RWPE1 (cell line): Measurements from ENCODE around the gene FRMD4A.

Source experiments
- CTCF ChIA-PET: fragments of 350-600 bp; sonication (Branson Sonifier 250); formaldehyde crosslinking; extraction: SDS; loops from one replicate; lab custom pipeline; 2021; lab: Yijun Ruan, JAX
- POLR2A ChIA-PET: fragments of 400-600 bp; formaldehyde crosslinking; extraction: SDS; loops from one replicate; lab custom pipeline; 2020; ENCODE audit warnings: antibody characterized with exemption; ENCODE audit not compliant: low non-redundant PET; lab: Yijun Ruan, JAX
- DNase-seq: peaks from one replicate; pipeline ENCODE4 v3.0.0; 2012; ENCODE audit warnings: low spot score
- H3K27ac ChIP-seq: fragments of 450-650 bp; 2 replicates; pipeline ENCODE4 v1.5.1; 2017
- TF ChIP-seq, protein P1 (sequence below): fragments of 450-650 bp; conservative IDR thresholded peaks from 2 replicates; pipeline ENCODE4 v1.5.1; 2017; ENCODE audit warnings: low read depth, mild to moderate bottlenecking

The FRMD4A gene

DNA sequence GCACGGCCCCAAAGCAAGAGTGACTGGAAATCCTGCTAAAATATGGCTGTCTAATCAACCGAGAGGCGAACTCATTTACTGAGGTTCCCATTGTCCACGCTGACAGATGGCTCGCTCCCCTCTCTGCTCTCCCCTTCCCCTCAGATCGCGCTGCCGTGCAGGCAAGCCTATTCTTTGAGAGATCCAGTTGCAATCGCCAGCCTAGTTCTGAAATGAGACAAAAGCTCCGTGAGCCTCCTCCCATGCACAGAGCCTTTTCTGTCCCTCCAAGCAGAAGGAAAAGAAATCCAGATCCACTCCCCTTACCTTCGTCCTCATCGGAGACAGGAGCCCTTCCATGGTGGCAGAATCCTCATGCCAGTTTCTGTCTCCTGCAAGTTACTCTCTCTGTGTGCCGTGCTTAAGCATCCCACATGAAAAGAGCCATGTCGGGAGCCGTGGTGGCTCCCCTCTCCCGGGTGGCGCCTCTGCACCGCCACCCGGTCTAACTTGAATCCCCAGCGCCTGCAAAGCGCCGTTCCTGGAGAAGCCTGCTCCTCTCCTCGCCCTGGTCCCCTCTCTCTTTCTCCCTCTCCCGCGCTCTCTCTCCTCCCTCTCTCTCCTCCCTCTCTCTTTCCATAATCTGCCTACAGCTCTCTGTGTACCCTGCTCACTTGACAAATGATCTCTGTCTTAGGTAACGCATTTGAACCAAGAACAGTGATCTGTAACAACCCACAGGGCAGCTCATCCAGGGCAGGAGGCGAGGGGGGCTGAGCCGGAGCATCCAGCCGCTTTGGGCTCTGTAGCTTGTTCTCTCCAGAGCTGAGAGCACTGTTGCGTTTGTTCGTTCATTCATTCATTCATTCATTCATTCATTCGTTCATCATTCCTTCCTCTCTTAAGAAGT lies 156.8 kb downstream of the FRMD4A start:
- POLR2A ChIA-PET: no interaction called here
- no peak for DNase-seq
- no peak overlapping the region for H3K27ac ChIP-seq
- TF ChIP-seq, protein P1, sequence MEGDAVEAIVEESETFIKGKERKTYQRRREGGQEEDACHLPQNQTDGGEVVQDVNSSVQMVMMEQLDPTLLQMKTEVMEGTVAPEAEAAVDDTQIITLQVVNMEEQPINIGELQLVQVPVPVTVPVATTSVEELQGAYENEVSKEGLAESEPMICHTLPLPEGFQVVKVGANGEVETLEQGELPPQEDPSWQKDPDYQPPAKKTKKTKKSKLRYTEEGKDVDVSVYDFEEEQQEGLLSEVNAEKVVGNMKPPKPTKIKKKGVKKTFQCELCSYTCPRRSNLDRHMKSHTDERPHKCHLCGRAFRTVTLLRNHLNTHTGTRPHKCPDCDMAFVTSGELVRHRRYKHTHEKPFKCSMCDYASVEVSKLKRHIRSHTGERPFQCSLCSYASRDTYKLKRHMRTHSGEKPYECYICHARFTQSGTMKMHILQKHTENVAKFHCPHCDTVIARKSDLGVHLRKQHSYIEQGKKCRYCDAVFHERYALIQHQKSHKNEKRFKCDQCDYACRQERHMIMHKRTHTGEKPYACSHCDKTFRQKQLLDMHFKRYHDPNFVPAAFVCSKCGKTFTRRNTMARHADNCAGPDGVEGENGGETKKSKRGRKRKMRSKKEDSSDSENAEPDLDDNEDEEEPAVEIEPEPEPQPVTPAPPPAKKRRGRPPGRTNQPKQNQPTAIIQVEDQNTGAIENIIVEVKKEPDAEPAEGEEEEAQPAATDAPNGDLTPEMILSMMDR: no peak
- CTCF ChIA-PET: interaction anchor here (0.6 kb wide), 1 partner anchor 336 kb away, joined by 3 read pairs; no protein-coding TSS in a partner anchor

DNA sequence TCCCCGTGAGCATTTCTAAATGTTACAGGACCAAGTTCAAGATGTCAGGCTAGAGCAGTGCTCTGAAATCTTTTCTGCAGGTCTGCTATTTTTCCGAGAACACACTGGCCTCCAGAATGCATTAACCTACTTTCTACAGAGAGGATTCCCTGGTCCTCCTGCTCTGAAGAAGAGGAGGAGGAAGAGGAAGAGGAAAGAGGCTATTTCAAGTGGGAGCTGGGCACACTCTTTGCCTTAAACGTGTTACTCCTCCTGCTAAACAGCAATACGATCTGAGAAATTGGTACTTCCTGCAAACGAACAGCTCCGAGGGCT lies 157.4 kb downstream of the FRMD4A start:
- ChIA-PET CTCF (no interaction called here), POLR2A (no interaction called here)
- TF ChIP-seq, protein P1: no peak
- DNase-seq: no peak
- no peak overlapping the region for H3K27ac ChIP-seq

DNA sequence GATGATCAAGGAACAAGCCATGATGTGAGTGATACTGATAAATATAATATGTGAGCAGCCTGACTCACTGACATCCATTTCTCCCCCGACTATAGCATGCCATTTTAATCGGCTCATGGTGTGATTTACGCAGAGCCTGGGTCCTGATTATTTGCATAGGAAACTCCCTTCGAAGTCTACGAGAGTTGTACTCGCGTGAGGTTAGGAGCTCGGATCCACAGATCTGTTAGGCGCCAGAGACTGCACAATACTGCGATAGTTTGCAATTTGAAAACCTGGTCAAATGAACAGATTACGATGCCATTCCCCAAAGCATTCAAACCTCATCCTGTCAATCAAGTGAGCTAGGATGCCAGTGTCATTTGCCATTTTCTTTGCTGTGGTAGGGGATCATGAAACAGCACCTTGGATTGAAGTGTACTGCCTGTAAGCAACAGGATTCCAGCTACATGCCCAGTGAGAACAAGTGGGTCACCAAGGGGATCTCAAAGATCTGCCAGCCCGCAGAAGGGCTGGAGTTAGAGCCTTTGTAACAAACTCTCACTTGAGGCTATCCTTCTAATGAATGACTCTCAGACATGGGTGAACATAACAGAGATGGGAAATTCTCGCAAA lies 158.3 kb downstream of the FRMD4A start:
- H3K27ac ChIP-seq: no peak overlapping the region
- TF ChIP-seq, protein P1: no peak
- no peak for DNase-seq
- POLR2A ChIA-PET: no interaction called here
- CTCF ChIA-PET: no interaction called here

DNA sequence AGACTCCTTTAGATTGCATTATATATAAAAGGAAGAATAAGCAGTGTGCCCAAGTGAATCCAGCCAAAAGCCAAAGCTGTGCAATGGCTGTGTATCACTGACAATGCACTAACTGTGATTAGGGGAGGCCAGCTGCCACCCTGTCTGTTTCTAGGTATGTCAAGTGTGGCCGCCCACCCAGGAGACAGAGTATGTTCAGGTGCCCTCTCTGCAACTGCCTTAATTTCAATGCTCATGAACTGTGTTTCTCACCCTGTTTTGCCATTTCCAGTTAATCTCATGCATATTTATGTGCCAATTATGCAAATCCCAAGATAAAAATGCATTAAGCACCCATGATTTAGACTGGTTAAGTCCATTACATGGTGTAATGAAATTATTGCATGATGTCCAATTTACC lies 159.4 kb downstream of the FRMD4A start:
- H3K27ac ChIP-seq: no peak overlapping the region
- ChIA-PET POLR2A (no interaction called here), CTCF (no interaction called here)
- DNase-seq: no peak
- TF ChIP-seq, protein P1: no peak

DNA sequence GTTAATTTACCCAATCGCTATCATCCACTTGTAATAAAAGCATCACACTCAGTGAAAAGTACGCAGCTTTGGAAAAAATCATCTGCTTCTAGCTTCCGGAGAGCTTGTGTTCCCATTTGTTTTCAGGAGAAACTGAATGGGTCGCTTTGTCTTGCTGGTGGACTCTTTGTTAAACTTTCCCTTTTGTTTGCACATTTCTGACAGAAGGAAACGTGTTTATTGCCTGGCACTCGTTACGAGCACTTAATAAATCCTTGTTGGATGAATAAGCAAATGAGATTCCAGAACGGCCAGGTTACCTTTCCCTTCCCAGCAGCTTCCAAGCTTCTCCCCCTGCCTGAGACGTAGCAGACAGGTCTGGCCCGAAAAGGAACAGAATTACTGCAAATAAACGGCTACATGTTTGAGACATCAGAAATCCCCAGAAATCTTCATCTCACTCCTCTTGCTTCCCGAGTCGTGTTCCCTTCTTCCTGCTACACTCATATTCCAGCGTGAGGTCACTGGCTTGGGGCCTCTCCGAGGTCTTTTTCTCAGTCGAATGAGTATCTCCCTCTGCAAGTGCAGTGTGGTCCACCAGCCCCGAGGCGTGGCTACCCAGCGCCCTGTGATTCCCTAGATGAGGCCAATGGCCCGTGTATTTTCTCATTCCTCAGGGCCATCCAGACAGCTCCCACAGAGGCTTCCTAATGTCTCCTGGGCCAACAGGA lies 167.2 kb downstream of the FRMD4A start:
- DNase-seq: no peak
- ChIA-PET CTCF (interaction anchor here (0.6 kb wide), 1 partner anchor 285 kb away, joined by 8 read pairs; no protein-coding TSS in a partner anchor), POLR2A (no interaction called here)
- H3K27ac ChIP-seq: no peak overlapping the region
- TF ChIP-seq, protein P1: no peak

DNA sequence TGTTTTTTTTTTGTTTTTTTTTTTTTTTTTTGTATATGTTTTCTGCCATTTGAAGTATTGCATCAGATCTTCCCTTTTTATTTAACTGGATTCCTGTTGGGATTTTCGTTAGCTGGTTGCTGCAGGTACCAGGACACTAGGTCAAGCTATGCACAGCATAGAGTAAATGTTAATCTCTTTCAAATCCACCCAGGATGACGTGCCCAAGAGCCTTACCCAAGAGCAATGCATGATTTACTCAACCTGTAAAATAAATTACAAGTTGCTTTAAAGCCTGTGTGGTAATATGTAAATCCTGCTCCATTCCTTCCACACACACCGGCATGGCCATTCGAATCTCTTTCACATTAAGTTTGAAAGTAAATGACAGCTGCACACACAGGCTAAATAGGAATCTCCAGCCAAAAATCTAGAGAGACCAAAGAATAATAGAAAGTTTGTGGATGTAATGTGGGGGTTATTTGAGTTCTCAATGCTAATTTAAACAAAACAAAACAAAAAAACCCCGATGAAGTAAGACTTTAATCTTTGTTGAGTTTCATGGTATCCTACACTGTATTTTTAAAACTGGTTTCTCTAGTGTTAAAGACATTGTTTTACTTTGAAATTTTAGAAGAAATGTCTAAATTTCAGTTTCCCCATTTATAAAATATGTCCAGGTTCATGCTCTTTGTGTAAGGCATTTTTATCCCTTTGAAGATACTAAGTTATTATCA lies 167.9 kb downstream of the FRMD4A start:
- TF ChIP-seq, protein P1: no peak
- no peak overlapping the region for H3K27ac ChIP-seq
- CTCF ChIA-PET: interaction anchor here (0.6 kb wide), 1 partner anchor 286 kb away, joined by 8 read pairs; no protein-coding TSS in a partner anchor
- POLR2A ChIA-PET: no interaction called here
- DNase-seq: no peak
